Measurements from ENCODE around the gene CLIP3. TPM values are rescaled to one million over a fixed set of nuclear protein-coding genes. Genes with fewer than 3 reads are reported as not detected.

The CLIP3 gene
- total and polyA plus RNA-seq, 2 experiments from 2014 or later, result 15.1 to 19.1 TPM

DNA sequence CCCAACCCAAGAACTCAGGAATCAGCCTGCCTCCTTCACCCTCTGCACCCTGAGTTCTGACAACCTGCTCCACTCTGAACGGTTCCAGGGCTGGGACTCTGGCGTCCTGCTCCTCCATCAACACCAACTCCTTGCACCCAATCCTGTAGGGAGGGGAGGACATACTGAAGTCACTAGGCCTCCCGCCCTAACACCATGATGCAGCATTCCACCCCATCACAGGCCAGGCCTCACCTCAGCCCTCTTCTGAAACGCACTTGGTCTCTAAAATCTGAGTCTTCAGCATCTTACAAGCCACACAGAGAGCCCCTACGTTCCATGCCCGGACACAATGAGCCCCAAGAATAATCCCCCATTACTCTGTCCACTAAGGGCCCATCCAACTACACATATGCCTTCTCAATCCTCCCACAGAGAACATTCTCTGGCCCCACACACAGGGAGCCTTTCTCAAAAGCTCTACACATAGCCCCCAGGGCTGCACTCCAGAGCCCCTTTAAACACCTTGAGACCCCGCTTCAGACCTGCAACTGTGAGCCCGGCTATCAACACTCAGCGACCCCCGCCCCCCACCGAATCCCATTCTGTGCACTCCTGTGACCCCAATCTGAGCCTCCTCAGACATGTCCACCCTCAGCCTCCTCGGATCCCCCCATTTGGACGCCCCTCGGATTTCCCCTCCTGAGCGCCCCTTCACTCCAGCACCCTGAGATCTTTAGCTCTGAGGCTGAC lies 19.2 kb downstream of the CLIP3 start (continued):
- TF ChIP-seq, protein P1, sequence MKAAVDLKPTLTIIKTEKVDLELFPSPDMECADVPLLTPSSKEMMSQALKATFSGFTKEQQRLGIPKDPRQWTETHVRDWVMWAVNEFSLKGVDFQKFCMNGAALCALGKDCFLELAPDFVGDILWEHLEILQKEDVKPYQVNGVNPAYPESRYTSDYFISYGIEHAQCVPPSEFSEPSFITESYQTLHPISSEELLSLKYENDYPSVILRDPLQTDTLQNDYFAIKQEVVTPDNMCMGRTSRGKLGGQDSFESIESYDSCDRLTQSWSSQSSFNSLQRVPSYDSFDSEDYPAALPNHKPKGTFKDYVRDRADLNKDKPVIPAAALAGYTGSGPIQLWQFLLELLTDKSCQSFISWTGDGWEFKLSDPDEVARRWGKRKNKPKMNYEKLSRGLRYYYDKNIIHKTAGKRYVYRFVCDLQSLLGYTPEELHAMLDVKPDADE (IDR thresholded peaks at IDR 0.05), result no peak
- TF ChIP-seq, protein P2, sequence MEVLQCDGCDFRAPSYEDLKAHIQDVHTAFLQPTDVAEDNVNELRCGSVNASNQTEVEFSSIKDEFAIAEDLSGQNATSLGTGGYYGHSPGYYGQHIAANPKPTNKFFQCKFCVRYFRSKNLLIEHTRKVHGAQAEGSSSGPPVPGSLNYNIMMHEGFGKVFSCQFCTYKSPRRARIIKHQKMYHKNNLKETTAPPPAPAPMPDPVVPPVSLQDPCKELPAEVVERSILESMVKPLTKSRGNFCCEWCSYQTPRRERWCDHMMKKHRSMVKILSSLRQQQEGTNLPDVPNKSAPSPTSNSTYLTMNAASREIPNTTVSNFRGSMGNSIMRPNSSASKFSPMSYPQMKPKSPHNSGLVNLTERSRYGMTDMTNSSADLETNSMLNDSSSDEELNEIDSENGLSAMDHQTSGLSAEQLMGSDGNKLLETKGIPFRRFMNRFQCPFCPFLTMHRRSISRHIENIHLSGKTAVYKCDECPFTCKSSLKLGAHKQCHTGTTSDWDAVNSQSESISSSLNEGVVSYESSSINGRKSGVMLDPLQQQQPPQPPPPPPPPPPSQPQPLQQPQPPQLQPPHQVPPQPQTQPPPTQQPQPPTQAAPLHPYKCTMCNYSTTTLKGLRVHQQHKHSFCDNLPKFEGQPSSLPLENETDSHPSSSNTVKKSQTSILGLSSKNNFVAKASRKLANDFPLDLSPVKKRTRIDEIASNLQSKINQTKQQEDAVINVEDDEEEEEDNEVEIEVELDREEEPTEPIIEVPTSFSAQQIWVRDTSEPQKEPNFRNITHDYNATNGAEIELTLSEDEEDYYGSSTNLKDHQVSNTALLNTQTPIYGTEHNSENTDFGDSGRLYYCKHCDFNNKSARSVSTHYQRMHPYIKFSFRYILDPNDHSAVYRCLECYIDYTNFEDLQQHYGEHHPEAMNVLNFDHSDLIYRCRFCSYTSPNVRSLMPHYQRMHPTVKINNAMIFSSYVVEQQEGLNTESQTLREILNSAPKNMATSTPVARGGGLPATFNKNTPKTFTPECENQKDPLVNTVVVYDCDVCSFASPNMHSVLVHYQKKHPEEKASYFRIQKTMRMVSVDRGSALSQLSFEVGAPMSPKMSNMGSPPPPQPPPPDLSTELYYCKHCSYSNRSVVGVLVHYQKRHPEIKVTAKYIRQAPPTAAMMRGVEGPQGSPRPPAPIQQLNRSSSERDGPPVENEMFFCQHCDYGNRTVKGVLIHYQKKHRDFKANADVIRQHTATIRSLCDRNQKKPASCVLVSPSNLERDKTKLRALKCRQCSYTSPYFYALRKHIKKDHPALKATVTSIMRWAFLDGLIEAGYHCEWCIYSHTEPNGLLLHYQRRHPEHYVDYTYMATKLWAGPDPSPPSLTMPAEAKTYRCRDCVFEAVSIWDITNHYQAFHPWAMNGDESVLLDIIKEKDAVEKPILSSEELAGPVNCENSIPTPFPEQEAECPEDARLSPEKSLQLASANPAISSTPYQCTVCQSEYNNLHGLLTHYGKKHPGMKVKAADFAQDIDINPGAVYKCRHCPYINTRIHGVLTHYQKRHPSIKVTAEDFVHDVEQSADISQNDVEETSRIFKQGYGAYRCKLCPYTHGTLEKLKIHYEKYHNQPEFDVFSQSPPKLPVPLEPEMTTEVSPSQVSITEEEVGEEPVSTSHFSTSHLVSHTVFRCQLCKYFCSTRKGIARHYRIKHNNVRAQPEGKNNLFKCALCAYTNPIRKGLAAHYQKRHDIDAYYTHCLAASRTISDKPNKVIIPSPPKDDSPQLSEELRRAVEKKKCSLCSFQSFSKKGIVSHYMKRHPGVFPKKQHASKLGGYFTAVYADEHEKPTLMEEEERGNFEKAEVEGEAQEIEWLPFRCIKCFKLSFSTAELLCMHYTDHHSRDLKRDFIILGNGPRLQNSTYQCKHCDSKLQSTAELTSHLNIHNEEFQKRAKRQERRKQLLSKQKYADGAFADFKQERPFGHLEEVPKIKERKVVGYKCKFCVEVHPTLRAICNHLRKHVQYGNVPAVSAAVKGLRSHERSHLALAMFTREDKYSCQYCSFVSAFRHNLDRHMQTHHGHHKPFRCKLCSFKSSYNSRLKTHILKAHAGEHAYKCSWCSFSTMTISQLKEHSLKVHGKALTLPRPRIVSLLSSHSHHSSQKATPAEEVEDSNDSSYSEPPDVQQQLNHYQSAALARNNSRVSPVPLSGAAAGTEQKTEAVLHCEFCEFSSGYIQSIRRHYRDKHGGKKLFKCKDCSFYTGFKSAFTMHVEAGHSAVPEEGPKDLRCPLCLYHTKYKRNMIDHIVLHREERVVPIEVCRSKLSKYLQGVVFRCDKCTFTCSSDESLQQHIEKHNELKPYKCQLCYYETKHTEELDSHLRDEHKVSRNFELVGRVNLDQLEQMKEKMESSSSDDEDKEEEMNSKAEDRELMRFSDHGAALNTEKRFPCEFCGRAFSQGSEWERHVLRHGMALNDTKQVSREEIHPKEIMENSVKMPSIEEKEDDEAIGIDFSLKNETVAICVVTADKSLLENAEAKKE (CRISPR knock-in tag; IDR thresholded peaks at IDR 0.05), result no peak
- no peak for TF ChIP-seq EZH2phosphoT487 (IDR thresholded peaks at IDR 0.05; ENCODE audit: unreplicated experiment)

GRCh38 chr19:36010402-36010801 lies 22.3 kb downstream of the CLIP3 start:
- Histone ChIP-seq H3K4me1 (ENCODE audit: insufficient read depth) (peaks cover 25% of the 10 kb centered on the region; the same call in 1 of the 2 replicates), H3F3A (replicated peaks; ENCODE audit: low read depth) (no peaks in the 10 kb centered on the region), H3K27me3 (ENCODE audit: insufficient read depth) (no peaks in the 10 kb centered on the region), H4K20me1 (replicated peaks; ENCODE audit: insufficient read depth) (no peaks in the 10 kb centered on the region; the same call in 1 of the 2 replicates), H3K4me2 (no peak overlapping the region), H3K27ac (ENCODE audit: low read depth) (no peak overlapping the region), H3K36me3 (ENCODE audit: insufficient read depth) (0 out of 2 replicates have a peak, but pooled peaks cover under 1% of the 10 kb centered on the region), H3K9me2 (ENCODE audit: insufficient read depth) (no peaks in the 10 kb centered on the region), H3K4me3 (no peak overlapping the region), H2AFZ (no peak overlapping the region), H3K79me2 (replicated peaks; ENCODE audit: insufficient read depth) (peaks cover 9% of the 10 kb centered on the region)
- Mint-ChIP-seq H3K27ac (no peak overlapping the region), H3K27me3 (ENCODE audit: insufficient read depth, low read depth, poor library complexity) (peaks cover 24% of the 10 kb centered on the region), H3K4me3 (peak overlapping the region; percentile 77; the same call in 1 of the 3 replicates), H3K36me3 (ENCODE audit: low read depth) (peaks cover 11% of the 10 kb centered on the region), H3K4me1 (peaks cover 34% of the 10 kb centered on the region), H3K9me3 (no peaks in the 10 kb centered on the region; the same call in 2 of the 3 replicates)
- DNase-seq (ENCODE audit: low spot score), result no peak
- TF ChIP-seq JUNB (IDR thresholded peaks at IDR 0.05; ENCODE audit: unreplicated experiment) (no peak), CREB1 (CRISPR knock-in tag; IDR thresholded peaks at IDR 0.05; ENCODE audit: low read depth) (no peak)
- no peak for ATAC-seq
